CD14-positive monocyte (primary cell): ENCODE measurements around the gene TEX29. TPM values are rescaled to one million over a fixed set of nuclear protein-coding genes. Genes with fewer than 3 reads are reported as not detected.

Source experiments
- DNase-seq, 3 donors: peaks; one replicate each; pipeline ENCODE4 v3.0.0-alpha.2; 2011 to 2022
- H2AFZ ChIP-seq: 2 replicates; pipeline ENCODE4 v1.6.0; 2012; ENCODE audit warnings: mild to moderate bottlenecking, low read depth, low read length, inconsistent platforms; ENCODE audit not compliant: insufficient read depth, poor library complexity, severe bottlenecking
- H3K27ac ChIP-seq, 2 donors: 1 replicate in 1 of 2; 2 replicates in 1 of 2; pipeline ENCODE4 v1.5.1; 2012 to 2013; ENCODE audit warnings: low read length in 2 of 2, control low read depth in 1 of 2, inconsistent platforms in 1 of 2, low read depth in 1 of 2, mild to moderate bottlenecking in 1 of 2
- H3K27me3 ChIP-seq, 2 donors: one replicate each; pipeline versions ENCODE4 v1.6.0 to v1.6.1; 2011 to 2013; ENCODE audit warnings: low read length in 2 of 2; ENCODE audit not compliant: control insufficient read depth in 2 of 2, insufficient read depth in 2 of 2
- H3K36me3 ChIP-seq, 2 donors: replicated peaks in 1 of 2; 1 replicate in 1 of 2; 2 replicates in 1 of 2; pipeline versions ENCODE4 v1.5.1 to v1.6.1; 2012 to 2013; ENCODE audit warnings: low read length in 2 of 2, control low read depth in 1 of 2, inconsistent platforms in 1 of 2, mild to moderate bottlenecking in 1 of 2; ENCODE audit not compliant: insufficient read depth in 2 of 2, control insufficient read depth in 1 of 2
- H3K4me1 ChIP-seq, 2 donors: 1 replicate in 1 of 2; 2 replicates in 1 of 2; pipeline versions ENCODE4 v1.5.1 to v1.6.1; 2012 to 2013; ENCODE audit warnings: low read length in 2 of 2, control low read depth in 1 of 2, inconsistent platforms in 1 of 2, mild to moderate bottlenecking in 1 of 2, moderate library complexity in 1 of 2; ENCODE audit not compliant: insufficient read depth in 2 of 2, control insufficient read depth in 1 of 2
- H3K4me2 ChIP-seq: replicated peaks from 2 replicates; pipeline ENCODE3; 2012; ENCODE audit warnings: low read length, moderate library complexity, mild to moderate bottlenecking; ENCODE audit not compliant: poor library complexity, severe bottlenecking; ENCODE audit errors: extremely low read depth
- H3K4me3 ChIP-seq, 3 experiments: fragments of 200-600 bp in 1 of 3; sonication (generic) in 1 of 3; replicated peaks in 1 of 3; 1 replicate in 2 of 3; 2 replicates in 1 of 3; pipeline ENCODE4 v1.5.1; 2011 to 2013; ENCODE audit warnings: low read length in 3 of 3, mild to moderate bottlenecking in 3 of 3, control low read depth in 2 of 3, low read depth in 2 of 3, inconsistent platforms in 1 of 3, moderate library complexity in 1 of 3
- H3K79me2 ChIP-seq: 2 replicates; pipeline ENCODE4 v1.6.0; 2012; ENCODE audit warnings: mild to moderate bottlenecking, control low read depth, inconsistent platforms, low read length, moderate library complexity; ENCODE audit not compliant: insufficient read depth
- H3K9ac ChIP-seq: 2 replicates; pipeline ENCODE4 v1.6.0; 2017; ENCODE audit warnings: low read length, mild to moderate bottlenecking; ENCODE audit not compliant: insufficient read depth, poor library complexity, severe bottlenecking
- H3K9me3 ChIP-seq, 2 donors: replicated peaks in 1 of 2; 1 replicate in 1 of 2; 2 replicates in 1 of 2; pipeline versions ENCODE4 v1.5.1 to v1.6.1; 2012 to 2013; ENCODE audit warnings: low read length in 2 of 2, control low read depth in 1 of 2; ENCODE audit not compliant: control insufficient read depth in 1 of 2, insufficient read depth in 1 of 2
- H4K20me1 ChIP-seq: 2 replicates; pipeline ENCODE4 v1.6.0; 2012; ENCODE audit warnings: mild to moderate bottlenecking, low read length, control low read depth, moderate library complexity; ENCODE audit not compliant: insufficient read depth
- H3K27ac Mint-ChIP-seq, 7 donors: one replicate each; pipeline ENCODE4 v1.8.0; 2020; ENCODE audit warnings: mild to moderate bottlenecking in 7 of 7, mixed read lengths in 7 of 7, moderate library complexity in 6 of 7, inconsistent platforms in 2 of 7
- H3K27me3 Mint-ChIP-seq, 3 donors: one replicate each; pipeline ENCODE4 v1.8.0; 2021 to 2022; ENCODE audit warnings: low read depth in 3 of 3, mild to moderate bottlenecking in 3 of 3, mixed read lengths in 3 of 3, moderate library complexity in 3 of 3, inconsistent platforms in 1 of 3
- H3K36me3 Mint-ChIP-seq, 2 donors: one replicate each; pipeline ENCODE4 v1.8.0; 2020; ENCODE audit warnings: mixed read lengths in 2 of 2, inconsistent platforms in 1 of 2, mild to moderate bottlenecking in 1 of 2
- H3K4me1 Mint-ChIP-seq: one replicate; pipeline ENCODE4 v1.8.0; 2020; ENCODE audit warnings: mild to moderate bottlenecking, mixed read lengths
- H3K4me3 Mint-ChIP-seq, 2 donors: one replicate each; pipeline ENCODE4 v1.8.0; 2020; ENCODE audit warnings: mild to moderate bottlenecking in 2 of 2, mixed read lengths in 2 of 2, moderate library complexity in 1 of 2
- H3K9me3 Mint-ChIP-seq, 7 donors: one replicate each; pipeline ENCODE4 v1.8.0; 2020 to 2022; ENCODE audit warnings: mixed read lengths in 7 of 7, mild to moderate bottlenecking in 6 of 7, moderate library complexity in 6 of 7, inconsistent platforms in 2 of 7
- WGBS: methylation state at CpG from one replicate; pipeline ENCODE4 v1.1.5; 2013; ENCODE audit warnings: missing lambda C conversion rate; ENCODE audit not compliant: insufficient coverage; 5-methylcytosine and 5-hydroxymethylcytosine counted together
- intact Hi-C, 2 donors: fragments of 100-400 bp; cut with micrococcal nuclease; formaldehyde crosslinking; loops; one replicate each; pipeline versions ENCODE4 v1.15.0 to v1.15.1; 2023
- polyA plus RNA-seq, 3 donors: library from polyadenylated mRNA; depleted of rRNA in 1 of 3; unstranded in 2 of 3; stranded (reverse) in 1 of 3; fragments of 300-500 nt in 2 of 3; fragments of >200 nt in 1 of 3; fragmentation: Illumina TruSeq in 2 of 3; gene quantifications; 1 replicate in 2 of 3; 2 replicates in 1 of 3; pipeline ENCODE4 v1.2.3, GENCODE V29; 2012 to 2021
- TF ChIP-seq, protein P1 (sequence below): fragments of 200-600 bp; IDR thresholded peaks from one replicate; pipeline ENCODE4 v1.8.0; 2022; ENCODE audit warnings: antibody characterized with exemption, mild to moderate bottlenecking

TEX29 gene
- polyA plus RNA-seq, 3 donors = 0.27 to 0.29 TPM; not detected in 1

DNA sequence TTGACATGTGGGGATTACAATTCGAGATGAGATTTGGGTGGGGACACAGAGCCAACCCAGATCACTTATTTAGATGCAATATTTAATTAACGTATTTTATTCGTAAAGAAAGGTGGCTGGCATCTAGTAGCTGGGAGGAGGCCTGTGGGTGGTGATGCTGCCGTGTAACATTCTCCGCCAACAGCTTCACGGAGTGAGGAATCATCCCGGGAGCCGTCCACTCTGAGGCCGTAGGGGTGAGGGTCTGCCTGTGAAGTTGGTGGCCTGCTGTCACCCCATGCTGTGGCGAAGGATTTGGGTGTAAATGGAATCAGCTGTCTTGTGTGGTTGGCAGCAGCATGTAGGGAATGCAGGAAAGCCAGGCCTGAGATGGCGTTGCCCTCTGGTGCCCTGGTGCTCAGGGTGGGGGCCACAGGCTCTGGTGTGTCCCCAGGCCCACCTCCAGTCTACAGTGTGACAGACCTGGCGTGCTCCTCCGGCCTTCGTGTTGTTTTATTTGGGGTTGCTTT is 3.3 kb upstream of the TEX29 start:
- TF ChIP-seq, protein P1, sequence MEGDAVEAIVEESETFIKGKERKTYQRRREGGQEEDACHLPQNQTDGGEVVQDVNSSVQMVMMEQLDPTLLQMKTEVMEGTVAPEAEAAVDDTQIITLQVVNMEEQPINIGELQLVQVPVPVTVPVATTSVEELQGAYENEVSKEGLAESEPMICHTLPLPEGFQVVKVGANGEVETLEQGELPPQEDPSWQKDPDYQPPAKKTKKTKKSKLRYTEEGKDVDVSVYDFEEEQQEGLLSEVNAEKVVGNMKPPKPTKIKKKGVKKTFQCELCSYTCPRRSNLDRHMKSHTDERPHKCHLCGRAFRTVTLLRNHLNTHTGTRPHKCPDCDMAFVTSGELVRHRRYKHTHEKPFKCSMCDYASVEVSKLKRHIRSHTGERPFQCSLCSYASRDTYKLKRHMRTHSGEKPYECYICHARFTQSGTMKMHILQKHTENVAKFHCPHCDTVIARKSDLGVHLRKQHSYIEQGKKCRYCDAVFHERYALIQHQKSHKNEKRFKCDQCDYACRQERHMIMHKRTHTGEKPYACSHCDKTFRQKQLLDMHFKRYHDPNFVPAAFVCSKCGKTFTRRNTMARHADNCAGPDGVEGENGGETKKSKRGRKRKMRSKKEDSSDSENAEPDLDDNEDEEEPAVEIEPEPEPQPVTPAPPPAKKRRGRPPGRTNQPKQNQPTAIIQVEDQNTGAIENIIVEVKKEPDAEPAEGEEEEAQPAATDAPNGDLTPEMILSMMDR = no peak
- H3K27ac ChIP-seq = no peak overlapping the region
- no peaks in the 10 kb centered on the region for H4K20me1 ChIP-seq
- H3K4me3 Mint-ChIP-seq = no peak overlapping the region
- no peak overlapping the region for H2AFZ ChIP-seq
- peaks cover 10 to 14% (median 12%) of the 10 kb centered on the region in 7 donors for H3K9me3 Mint-ChIP-seq
- H3K27me3 ChIP-seq = no peaks in the 10 kb centered on the region
- peaks cover 2 to 7% of the 10 kb centered on the region in 2 donors for H3K36me3 Mint-ChIP-seq
- 97% methylated on average over 8 of the region's 14 CpGs for WGBS
- H3K4me1 ChIP-seq = no peaks in the 10 kb centered on the region
- no peaks in the 10 kb centered on the region for H3K27me3 Mint-ChIP-seq
- peaks cover 6 to 17% of the 10 kb centered on the region in 2 donors for H3K9me3 ChIP-seq
- no peak overlapping the region for H3K9ac ChIP-seq
- peak overlapping the region in 1 of 7 donors; percentile 37 for H3K27ac Mint-ChIP-seq
- no peak overlapping the region for H3K4me3 ChIP-seq
- H3K4me2 ChIP-seq = no peak overlapping the region
- intact Hi-C loops = no loop called here
- H3K36me3 ChIP-seq = no peaks in the 10 kb centered on the region
- H3K79me2 ChIP-seq = no peaks in the 10 kb centered on the region
- no peaks in the 10 kb centered on the region for H3K4me1 Mint-ChIP-seq
- DNase-seq = no peak

DNA sequence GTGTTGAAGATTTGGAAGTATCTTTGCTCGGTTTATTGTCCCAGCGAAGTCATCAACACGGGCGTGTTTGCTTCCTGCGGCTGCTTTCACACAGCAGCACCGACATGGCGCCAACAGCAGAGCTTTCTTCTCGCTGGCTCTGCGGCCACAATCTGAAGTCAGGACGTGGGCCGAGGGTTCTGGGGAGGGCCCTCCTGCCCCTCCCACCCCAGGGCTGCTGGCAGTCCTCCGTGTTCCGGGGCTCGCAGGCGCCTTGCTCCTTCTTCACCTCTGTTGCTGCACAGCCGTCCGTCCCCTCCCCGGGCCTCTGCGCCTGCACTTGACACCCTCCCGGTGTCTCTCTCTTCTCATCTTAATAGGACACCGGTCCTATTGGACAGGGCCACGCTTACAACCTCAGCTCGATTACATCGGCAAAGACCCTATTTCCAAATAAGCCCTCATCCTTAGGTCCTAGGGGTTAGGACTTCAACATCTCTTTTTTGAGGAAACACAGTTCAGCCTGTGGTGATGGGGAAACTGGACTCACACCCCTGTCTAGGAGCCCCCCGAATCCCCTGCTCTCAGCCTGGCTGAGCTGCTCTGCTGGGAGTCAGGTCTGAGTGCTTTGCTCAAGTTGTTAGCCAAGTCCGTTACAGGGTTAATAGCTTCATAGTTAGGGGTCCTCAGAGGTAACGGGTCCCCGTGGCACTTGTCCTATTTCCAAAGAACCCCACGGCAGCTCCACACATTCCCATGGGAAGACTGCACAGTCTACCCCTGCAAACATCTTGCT is 2.7 kb upstream of the TEX29 start:
- Mint-ChIP-seq H3K4me3 (no peak overlapping the region), H3K36me3 (peaks cover 2 to 7% of the 10 kb centered on the region in 2 donors), H3K27me3 (no peaks in the 10 kb centered on the region), H3K4me1 (no peaks in the 10 kb centered on the region), H3K27ac (peak overlapping the region in 1 of 7 donors; percentile 68), H3K9me3 (peaks cover 7 to 10% (median 8%) of the 10 kb centered on the region in 7 donors)
- H4K20me1 ChIP-seq = no peaks in the 10 kb centered on the region
- DNase-seq = no peak
- H3K4me2 ChIP-seq = no peak overlapping the region
- H3K36me3 ChIP-seq = no peaks in the 10 kb centered on the region
- H3K27ac ChIP-seq = no peak overlapping the region
- H3K9me3 ChIP-seq = peaks cover 3 to 11% of the 10 kb centered on the region in 2 donors
- H3K4me1 ChIP-seq = no peaks in the 10 kb centered on the region
- no peak overlapping the region for H3K4me3 ChIP-seq
- no peaks in the 10 kb centered on the region for H3K27me3 ChIP-seq
- intact Hi-C loops = no loop called here
- H2AFZ ChIP-seq = no peak overlapping the region
- H3K79me2 ChIP-seq = no peaks in the 10 kb centered on the region
- WGBS = 92% methylated on average over 25 of the region's 29 CpGs
- H3K9ac ChIP-seq = no peak overlapping the region
- TF ChIP-seq, protein P1 = no peak
